Measurements from ENCODE around the gene LRCOL1. TPM values are rescaled to one million over a fixed set of nuclear protein-coding genes. Genes with fewer than 3 reads are reported as not detected.

The LRCOL1 gene
- total and polyA plus RNA-seq, 11 donors, result not detected

DNA sequence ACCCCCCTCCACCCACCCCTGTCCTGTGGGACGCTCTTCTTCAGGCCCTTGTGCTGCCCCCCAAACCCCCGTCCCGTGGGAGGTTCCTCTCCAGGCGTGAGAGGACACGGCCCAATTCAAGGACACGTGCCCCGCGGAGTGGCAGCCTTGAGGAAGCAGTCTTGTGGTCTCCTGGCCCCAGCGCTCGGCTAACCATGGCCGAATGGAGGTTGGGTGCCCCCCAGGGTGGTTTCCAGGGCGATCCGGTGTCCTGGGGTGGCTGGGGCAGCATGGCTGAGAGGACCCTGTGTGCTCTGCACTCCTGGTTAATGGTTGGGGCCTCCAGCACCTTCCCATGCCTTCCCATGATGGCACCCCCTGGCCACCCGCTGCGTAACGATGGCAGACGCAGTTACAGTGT, 53.6 kb downstream of the LRCOL1 start:
- Histone ChIP-seq H3K4me3 (no peak overlapping the region), H3K27me3 (peaks cover 0 to 18% (median 0%) of the 10 kb centered on the region in 9 donors), H3K27ac (no peak overlapping the region), H3K9me3 (no peaks in the 10 kb centered on the region), H3K4me1 (peaks cover 0 to 29% (median 13%) of the 10 kb centered on the region in 12 donors), H3K36me3 (peaks cover 0 to 26% (median 0%) of the 10 kb centered on the region in 9 donors)
- ATAC-seq (no peak), DNase-seq (no peak)
- 83 to 97% (median 92%) methylated on average over 7 to 17 of the region's 17 CpGs for WGBS, 4 donors
- TF ChIP-seq POLR2A (IDR thresholded peaks at IDR 0.05) (no peak), CTCF (IDR thresholded peaks at IDR 0.05) (no peak)
- intact Hi-C loops (cut with DNase I), result no loop called here

GRCh38 chr12:132556216-132556615, 54.2 kb downstream of the LRCOL1 start:
- Histone ChIP-seq H3K27me3 (peaks cover 0 to 18% (median 0%) of the 10 kb centered on the region in 9 donors), H3K4me1 (peaks cover 0 to 27% (median 11%) of the 10 kb centered on the region in 12 donors), H3K9me3 (no peaks in the 10 kb centered on the region), H3K4me3 (no peak overlapping the region), H3K27ac (no peak overlapping the region), H3K36me3 (peaks cover 0 to 28% (median 0%) of the 10 kb centered on the region in 9 donors)
- no peak for ATAC-seq
- intact Hi-C loops (cut with DNase I), result no loop called here
- WGBS, 4 donors, result 92 to 98% (median 94%) methylated on average over 14 to 16 of the region's 16 CpGs
- DNase-seq, result no peak
- TF ChIP-seq CTCF (IDR thresholded peaks at IDR 0.05) (no peak), POLR2A (IDR thresholded peaks at IDR 0.05) (no peak)

DNA sequence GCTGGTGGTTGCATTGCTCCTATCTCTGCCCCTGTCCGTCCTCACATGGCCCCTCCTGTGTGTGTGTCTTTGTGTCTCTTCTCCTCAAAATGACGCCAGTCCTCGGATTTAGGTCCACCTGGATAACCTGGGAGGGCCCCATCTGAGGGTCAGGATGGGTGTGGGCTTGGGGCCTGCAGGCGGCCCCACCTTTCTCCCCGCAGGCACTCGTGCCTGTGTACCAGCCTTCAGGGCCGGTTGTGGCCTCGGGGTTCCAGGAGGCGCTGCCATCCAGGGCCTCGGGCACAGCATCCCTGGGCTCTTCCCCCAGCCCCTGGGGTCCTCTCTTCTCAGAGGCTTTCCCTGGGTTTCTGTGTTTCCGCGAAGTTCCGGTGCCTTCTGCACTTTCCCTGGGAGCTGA, 54.7 kb downstream of the LRCOL1 start:
- no peak overlapping the region for H3K4me3 ChIP-seq
- intact Hi-C loops (cut with DNase I), result no loop called here
- H3K27ac ChIP-seq, result no peak overlapping the region
- no peak for ATAC-seq
- TF ChIP-seq POLR2A (IDR thresholded peaks at IDR 0.05) (no peak), CTCF (IDR thresholded peaks at IDR 0.05) (no peak)
- H3K4me1 ChIP-seq, result peaks cover 0 to 22% (median 7%) of the 10 kb centered on the region in 12 donors
- peaks cover 0 to 28% (median 0%) of the 10 kb centered on the region in 9 donors for H3K36me3 ChIP-seq
- peaks cover 0 to 15% (median 0%) of the 10 kb centered on the region in 9 donors for H3K27me3 ChIP-seq
- DNase-seq, result no peak
- WGBS, 4 donors, result 92 to 97% (median 95%) methylated on average over 13 of the region's 13 CpGs
- no peaks in the 10 kb centered on the region for H3K9me3 ChIP-seq

GRCh38 chr12:132554845-132555630, 55.3 kb downstream of the LRCOL1 start:
- no peak overlapping the region for H3K4me3 ChIP-seq
- no peak overlapping the region for H3K27ac ChIP-seq
- DNase-seq, result no peak
- intact Hi-C loops (cut with DNase I), result no loop called here
- H3K36me3 ChIP-seq, result peaks cover 0 to 28% (median 0%) of the 10 kb centered on the region in 9 donors
- no peak for ATAC-seq
- H3K9me3 ChIP-seq, result no peaks in the 10 kb centered on the region
- peaks cover 0 to 15% (median 5%) of the 10 kb centered on the region in 12 donors for H3K4me1 ChIP-seq
- TF ChIP-seq POLR2A (IDR thresholded peaks at IDR 0.05) (no peak), CTCF (IDR thresholded peaks at IDR 0.05) (peak in 2 of 12 donors; percentile 22 to 24)
- WGBS, 4 donors, result 91 to 95% (median 94%) methylated on average over 28 to 53 of the region's 53 CpGs
- peaks cover 0 to 10% (median 0%) of the 10 kb centered on the region in 9 donors for H3K27me3 ChIP-seq

Small RNAs within 50 kb of the gene (microRNA-seq; reads per million reads assigned to microRNA genes)
- gene MIR6763, result 0 to 0.77 (median 0.40) reads per million in 4 donors

Other genes with a start within 250 kb of the LRCOL1 start
- 10 to 100 TPM; 23.0 to 88.2 (median 45.4) TPM for gene FBRSL1, start 120.4 kb downstream of the LRCOL1 start, total RNA-seq
- gene FBRSL1, start 120.4 kb downstream of the LRCOL1 start, polyA plus RNA-seq, result 10 to 100 TPM; 35.4 to 40.0 TPM
- not detected for gene P2RX2, start 8.2 kb upstream of the LRCOL1 start, total RNA-seq
- not detected for gene P2RX2, start 8.2 kb upstream of the LRCOL1 start, polyA plus RNA-seq
- 10 to 100 TPM in 4 of 9 donors, 1 to 10 TPM in 5; 5.3 to 18.6 (median 9.8) TPM for gene POLE, start 76.8 kb upstream of the LRCOL1 start, total RNA-seq
- gene POLE, start 76.8 kb upstream of the LRCOL1 start, polyA plus RNA-seq, result 10 to 100 TPM in 1 of 2 donors, 1 to 10 TPM in 1; 8.4 to 11.3 TPM
- gene PXMP2, start 77.0 kb upstream of the LRCOL1 start, total RNA-seq, result 100 to 1,000 TPM in 1 of 9 donors, 10 to 100 TPM in 8; 23.9 to 149 (median 39.7) TPM
- gene PXMP2, start 77.0 kb upstream of the LRCOL1 start, polyA plus RNA-seq, result 10 to 100 TPM; 33.3 to 62.0 TPM
- gene PGAM5, start 100.3 kb upstream of the LRCOL1 start, total RNA-seq, result 10 to 100 TPM; 21.2 to 46.5 (median 27.6) TPM
- gene PGAM5, start 100.3 kb upstream of the LRCOL1 start, polyA plus RNA-seq, result 10 to 100 TPM; 20.7 to 31.8 TPM
- gene ANKLE2, start 151.2 kb upstream of the LRCOL1 start, total RNA-seq, result 10 to 100 TPM; 20.7 to 45.2 (median 29.1) TPM
- gene ANKLE2, start 151.2 kb upstream of the LRCOL1 start, polyA plus RNA-seq, result 10 to 100 TPM; 15.5 to 27.8 TPM
- 10 to 100 TPM; 28.3 to 46.2 (median 37.3) TPM for gene GOLGA3, start 218.3 kb upstream of the LRCOL1 start, total RNA-seq
- gene GOLGA3, start 218.3 kb upstream of the LRCOL1 start, polyA plus RNA-seq, result 10 to 100 TPM; 12.0 to 34.3 TPM